GM12891 (cell line): ENCODE results near the gene PRKD3.

Experiments used
- DNase-seq: peaks from one replicate; pipeline ENCODE4 v3.0.0; 2011; ENCODE audit warnings: low spot score; ENCODE audit not compliant: insufficient read length
- FAIRE-seq: peaks from 2 replicates; lab custom pipeline; 2011; peaks lifted over from hg19 to GRCh38; lab: Jason Lieb, UNC
- PAX5 ChIP-seq: IDR thresholded peaks from 2 replicates; pipeline ENCODE4 v1.6.1; 2011; ENCODE audit warnings: low read length, moderate library complexity, mild to moderate bottlenecking; ENCODE audit not compliant: insufficient read depth, severe bottlenecking
- POLR2A ChIP-seq: IDR thresholded peaks from 2 replicates; pipeline ENCODE4 v1.6.1; 2011; ENCODE audit warnings: low read depth, low read length, control low read depth
- POLR2AphosphoS5 ChIP-seq: IDR thresholded peaks from 2 replicates; pipeline ENCODE4 v1.6.1; 2011; ENCODE audit warnings: low read depth, low read length, control low read depth
- POU2F2 ChIP-seq: IDR thresholded peaks from 2 replicates; pipeline ENCODE4 v1.6.1; 2011; ENCODE audit warnings: low read depth, mild to moderate bottlenecking, control low read depth, low read length, moderate library complexity
- SPI1 ChIP-seq: IDR thresholded peaks from 2 replicates; pipeline ENCODE4 v1.6.1; 2011; ENCODE audit warnings: low read depth, low read length, control low read depth
- TAF1 ChIP-seq: IDR thresholded peaks from 2 replicates; pipeline ENCODE4 v1.6.1; 2011; ENCODE audit warnings: low read depth, low read length, control low read depth

Gene PRKD3

DNA sequence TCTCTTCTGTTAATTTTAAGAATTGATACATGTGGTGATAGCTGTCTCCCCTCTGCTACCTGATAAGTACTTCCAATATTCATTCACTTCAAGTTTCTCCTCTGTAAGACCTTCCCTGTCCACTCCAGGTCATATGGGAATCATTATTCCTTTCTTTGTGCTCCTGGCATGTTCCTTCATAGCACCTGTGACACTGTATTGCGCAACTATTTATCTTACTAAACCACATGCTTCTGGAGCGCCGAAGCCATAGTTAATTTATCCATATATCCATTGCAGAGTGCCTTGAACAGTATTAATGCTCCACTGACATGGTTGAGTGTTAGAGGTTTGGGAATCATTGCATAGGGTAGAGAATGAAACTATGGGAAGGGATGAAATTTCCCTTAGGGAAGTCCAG, 7.9 kb upstream of the PRKD3 start:
- FAIRE-seq: no peak
- no peak for DNase-seq
- TF ChIP-seq PAX5 (no peak), SPI1 (no peak), POLR2A (no peak), POU2F2 (no peak), POLR2AphosphoS5 (no peak), TAF1 (no peak)

DNA sequence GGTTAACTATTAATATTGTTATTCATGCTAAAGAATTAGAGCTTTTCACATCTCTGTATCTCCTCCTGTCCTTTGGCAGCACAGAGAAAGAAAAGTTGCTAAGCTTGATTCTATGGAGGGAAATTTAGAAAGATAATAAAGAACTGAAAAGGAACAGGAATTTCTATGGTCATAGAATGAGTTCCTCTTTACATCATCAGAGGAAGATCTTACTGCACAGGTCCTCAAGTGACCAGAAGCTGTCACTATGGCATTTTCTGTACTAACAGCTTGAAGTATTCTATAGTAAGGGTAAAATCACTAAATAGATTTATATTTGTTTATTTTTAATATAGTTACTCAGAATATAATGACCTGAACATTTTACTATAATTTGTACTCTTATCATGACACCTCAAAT, 6.0 kb upstream of the PRKD3 start:
- FAIRE-seq (no peak), DNase-seq (no peak)
- TF ChIP-seq POLR2A (no peak), TAF1 (no peak), POLR2AphosphoS5 (no peak), POU2F2 (no peak), SPI1 (no peak), PAX5 (no peak)

DNA sequence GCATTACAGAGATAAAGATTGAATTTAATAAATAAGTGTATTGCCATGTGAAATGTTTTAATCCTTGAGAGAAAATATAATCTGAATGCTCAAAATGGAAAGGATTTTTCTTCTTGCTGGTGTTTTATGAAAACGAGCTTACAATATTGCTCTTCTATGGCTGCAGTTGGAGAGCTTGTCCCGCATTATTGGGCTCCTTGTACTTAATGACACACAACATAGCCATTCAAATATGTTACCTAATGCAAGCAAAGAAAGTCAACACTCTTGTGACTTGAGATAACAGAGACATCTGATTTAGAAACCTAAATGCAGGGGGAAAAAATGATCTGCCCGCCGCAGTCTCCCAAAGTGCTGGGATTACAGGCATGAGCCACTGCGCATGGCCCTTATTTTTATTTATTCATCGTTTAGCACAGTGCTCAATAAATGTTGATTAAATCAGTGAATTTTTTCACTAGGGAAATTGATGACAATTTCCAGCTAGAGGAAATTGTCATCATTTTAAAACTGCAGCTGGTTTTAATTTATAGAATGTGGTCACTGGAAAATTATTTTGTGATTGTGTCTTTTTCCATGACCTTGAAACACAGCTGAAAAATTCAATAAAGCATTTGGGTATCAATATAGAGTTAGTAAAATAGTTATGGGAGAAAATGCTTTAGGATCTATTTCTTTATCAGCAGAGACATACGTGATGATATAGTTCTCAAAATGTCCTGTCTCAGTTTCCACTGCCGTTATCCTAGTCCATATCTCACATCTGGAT, 2.4 kb upstream of the PRKD3 start:
- TF ChIP-seq POLR2AphosphoS5 (no peak), POLR2A (no peak), POU2F2 (no peak)
- no peak for FAIRE-seq
- DNase-seq: no peak

DNA sequence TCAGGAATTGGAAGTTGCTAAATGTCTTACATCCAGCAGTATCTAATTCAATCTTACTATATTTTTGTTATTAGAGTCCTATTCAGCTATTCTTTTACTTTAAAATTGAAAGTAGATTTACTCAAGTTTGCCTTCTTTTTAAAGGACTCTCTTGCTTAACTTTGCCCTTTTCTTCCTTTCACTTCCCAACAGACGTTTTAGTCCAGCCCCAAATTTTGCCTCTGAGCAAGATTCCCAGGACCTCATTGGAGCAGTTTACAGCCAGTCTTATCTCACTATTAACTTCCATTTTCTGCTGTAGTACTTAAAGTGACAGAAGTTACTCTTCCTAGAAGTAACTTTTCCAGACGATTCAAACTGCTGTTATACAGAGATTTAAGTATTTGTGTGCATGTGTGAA, 1.7 kb upstream of the PRKD3 start:
- no peak for DNase-seq
- no peak for FAIRE-seq
- TF ChIP-seq POLR2AphosphoS5: no peak
- TF ChIP-seq SPI1: no peak
- TF ChIP-seq POLR2A: no peak
- no peak for TF ChIP-seq TAF1
- TF ChIP-seq POU2F2: no peak
- TF ChIP-seq PAX5: no peak

DNA sequence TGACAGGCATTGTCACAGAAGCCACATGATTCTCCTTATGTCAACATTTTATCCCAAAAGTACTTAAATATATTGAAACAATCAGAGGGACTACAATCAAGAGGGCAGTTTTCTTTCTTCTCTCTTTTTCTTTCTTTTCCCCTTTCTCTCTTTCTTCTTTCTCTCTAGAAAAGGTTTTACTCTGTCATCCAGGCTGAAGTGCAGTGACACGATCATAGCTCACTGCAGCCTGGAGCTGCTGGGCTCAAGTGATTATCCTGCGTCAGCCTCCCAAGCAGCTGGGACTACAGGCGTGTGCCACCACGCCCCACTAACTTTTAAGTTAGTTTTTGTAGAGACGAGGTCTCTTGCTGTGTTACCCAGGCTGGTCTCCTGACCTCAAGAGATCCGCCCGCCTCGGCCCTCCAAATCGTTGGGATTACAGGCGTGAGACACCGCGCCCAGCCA, 1.0 kb upstream of the PRKD3 start:
- TF ChIP-seq PAX5: no peak
- TF ChIP-seq TAF1: no peak
- TF ChIP-seq POLR2A: no peak
- no peak for TF ChIP-seq SPI1
- TF ChIP-seq POLR2AphosphoS5: no peak
- TF ChIP-seq POU2F2: no peak
- DNase-seq: no peak
- no peak for FAIRE-seq

DNA sequence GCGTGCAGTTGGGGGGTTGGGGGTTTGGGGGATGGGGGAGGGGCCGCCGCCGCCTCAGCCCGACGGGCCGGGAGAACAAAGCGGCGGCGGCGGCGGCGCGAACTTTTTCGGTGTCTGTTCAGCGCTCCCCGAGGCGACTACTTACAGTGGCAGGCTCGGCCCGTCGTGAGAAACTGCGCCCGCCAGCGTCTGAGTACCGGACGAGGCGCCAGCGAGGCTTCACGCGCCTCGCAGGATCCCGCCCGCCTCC, 172 bp downstream of the PRKD3 start:
- TF ChIP-seq POLR2AphosphoS5 (0 out of 2 replicates have a peak, but pooled peaks have one; percentile 8), TAF1 (no peak)
- FAIRE-seq: no peak
- DNase-seq: no peak

DNA sequence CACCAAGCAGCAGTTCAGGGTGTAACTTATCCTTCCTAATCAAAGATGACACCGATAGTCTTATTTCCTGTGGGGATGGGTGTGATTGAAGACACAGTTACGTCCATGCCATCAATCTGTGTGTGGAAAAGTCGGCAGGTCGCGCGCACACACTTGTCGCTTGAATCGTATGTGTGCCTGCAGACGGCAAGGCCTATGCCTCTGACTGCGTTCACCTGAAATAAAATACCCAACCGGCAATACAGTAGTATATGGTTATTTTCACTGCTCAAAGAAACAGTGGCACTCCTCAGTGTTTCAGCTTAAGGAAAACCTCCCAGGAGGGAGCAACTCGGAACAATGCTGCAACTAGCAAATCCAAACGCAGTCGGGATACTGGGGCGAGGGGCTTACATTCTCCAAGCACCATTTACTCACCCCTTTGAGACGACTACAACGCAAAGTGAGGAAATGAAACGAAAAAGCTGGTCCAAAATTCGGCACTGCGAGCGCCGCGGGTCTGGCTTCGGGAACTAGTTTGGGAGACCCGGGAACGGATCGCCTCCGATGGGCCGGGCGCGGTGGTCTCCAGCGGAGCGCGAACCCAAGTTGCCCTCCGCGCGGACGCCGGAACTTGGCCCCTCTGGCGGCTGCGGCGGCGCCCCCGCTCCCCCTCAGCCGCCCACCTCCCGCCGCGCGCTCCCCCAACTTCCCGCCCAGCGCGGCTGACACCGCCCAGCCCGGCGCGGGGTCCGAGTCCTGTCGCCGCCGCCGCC, 675 bp downstream of the PRKD3 start:
- FAIRE-seq (peak; percentile 81), DNase-seq (peak; percentile 15)
- TF ChIP-seq PAX5 (no peak), POU2F2 (no peak), TAF1 (no peak), POLR2AphosphoS5 (0 out of 2 replicates have a peak, but pooled peaks have one; percentile 18), POLR2A (no peak), SPI1 (peak; percentile 14; the same call in 1 of the 2 replicates)

DNA sequence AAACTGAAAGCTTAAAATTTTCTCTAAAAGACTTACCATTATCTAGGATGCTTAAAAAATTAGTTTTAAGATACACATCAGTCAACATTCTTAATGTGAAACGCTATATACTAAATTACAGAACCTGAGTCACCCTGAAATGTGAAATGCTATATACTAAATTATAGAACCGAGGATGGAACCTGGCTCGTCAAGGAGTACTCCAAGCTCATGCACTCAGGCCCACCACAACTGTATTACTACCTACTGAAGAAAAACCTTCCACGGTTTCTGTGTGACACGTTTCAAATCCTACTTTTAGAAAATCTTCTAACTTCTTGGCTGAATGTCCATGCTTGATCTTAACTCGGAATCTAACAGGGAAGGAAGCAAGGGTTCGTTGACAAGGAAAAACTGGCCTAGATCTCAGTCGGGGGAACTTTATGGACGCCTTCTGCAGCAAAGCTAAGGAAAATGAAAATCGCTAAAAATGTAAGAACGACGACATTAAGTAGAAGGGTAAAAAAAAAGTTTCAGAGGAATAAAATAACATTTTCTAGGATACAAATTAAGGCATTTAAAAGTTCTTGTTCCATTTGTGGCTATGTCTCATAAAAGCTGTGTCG, 1.4 kb downstream of the PRKD3 start:
- DNase-seq (no peak), FAIRE-seq (no peak)
- TF ChIP-seq POLR2A: no peak
- TF ChIP-seq TAF1: no peak
- no peak for TF ChIP-seq POU2F2
- TF ChIP-seq POLR2AphosphoS5: no peak
- no peak for TF ChIP-seq PAX5
- no peak for TF ChIP-seq SPI1

DNA sequence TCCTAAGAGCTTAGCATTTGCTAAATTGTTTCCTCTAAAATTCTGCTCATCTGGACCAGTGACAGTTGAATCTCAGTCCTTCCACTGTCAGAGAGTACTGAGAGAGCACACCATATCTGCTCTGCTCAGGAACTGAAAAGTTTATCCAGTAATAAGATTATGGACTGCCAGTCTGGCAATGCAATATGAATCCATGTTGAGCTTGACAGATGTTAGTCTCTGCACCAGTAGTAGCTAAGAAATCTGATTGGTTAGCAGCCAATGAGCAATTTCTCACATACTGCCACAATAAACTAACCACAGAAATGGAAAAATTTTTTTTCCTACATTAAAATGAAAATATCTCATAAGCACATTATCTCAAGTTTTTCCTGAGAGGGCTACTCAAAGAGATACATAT, 2.3 kb downstream of the PRKD3 start:
- no peak for DNase-seq
- no peak for FAIRE-seq
- TF ChIP-seq SPI1 (no peak), TAF1 (no peak), POLR2AphosphoS5 (no peak), POU2F2 (no peak), POLR2A (no peak), PAX5 (no peak)

DNA sequence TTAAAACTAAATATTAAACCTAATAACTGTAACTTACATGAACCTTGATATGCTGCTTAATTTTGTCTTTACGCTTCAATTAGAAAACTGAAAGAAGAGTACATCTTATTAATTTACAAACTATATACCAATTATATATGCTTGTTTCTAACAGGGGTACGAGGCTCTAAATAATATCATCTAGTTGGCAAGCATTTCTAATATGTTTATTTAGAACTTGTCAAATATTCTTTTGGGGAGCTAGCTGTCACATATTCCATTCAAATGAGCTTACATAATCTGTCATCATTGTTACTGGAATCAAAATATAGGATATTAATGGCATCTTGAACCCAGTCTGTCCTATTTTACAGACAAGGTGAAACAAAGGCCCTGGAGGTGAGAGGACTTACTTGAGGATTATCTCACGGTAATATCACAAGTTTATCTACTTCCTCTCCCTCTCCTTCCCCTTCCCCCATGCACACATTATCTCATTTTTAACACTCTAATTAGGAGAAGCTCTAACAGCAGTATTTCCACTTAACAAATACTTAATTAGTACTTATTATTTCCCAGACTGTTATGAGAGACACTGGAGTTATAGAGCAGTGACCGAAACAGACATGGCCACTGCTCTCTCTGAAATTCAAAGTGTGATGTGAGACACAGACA, 3.5 kb downstream of the PRKD3 start:
- FAIRE-seq: no peak
- TF ChIP-seq POU2F2 (no peak), POLR2A (no peak), SPI1 (peak; percentile 51), POLR2AphosphoS5 (no peak), TAF1 (no peak)
- DNase-seq: no peak
